ENCODE data around the gene LCE2C. TPM values are rescaled to one million over a fixed set of nuclear protein-coding genes. Genes with fewer than 3 reads are reported as not detected.

Gene LCE2C
- polyA plus RNA-seq, 1 donor from 2014 or later = not detected

DNA sequence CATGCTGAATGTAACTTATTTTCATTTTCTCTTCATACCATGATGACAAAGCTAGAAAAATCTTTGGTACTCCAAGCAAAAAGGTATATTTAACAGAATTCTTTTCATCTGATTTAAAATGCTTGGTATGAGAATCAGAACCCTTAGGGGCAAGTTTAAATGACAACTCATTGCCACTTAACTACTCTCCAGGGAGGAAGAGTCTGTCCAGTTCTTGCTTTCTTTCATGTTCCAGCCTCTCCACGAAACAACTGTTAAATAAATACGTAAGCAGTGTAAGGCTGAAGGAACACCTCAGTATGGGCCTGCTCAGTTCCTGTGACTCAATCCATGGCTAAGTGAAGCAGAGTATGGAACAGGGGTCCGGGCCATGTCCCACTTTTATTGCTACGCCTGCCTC lies 24.7 kb downstream of the LCE2C start:
- no peaks in the 10 kb centered on the region for H3K79me2 ChIP-seq (replicated peaks; ENCODE audit: insufficient read depth, low read length)
- H3K4me2 ChIP-seq (ENCODE audit: low read length) = no peak overlapping the region
- H3K9me2 ChIP-seq (ENCODE audit: insufficient read depth, low read length) = no peaks in the 10 kb centered on the region
- no peaks in the 10 kb centered on the region for H3K36me3 ChIP-seq (ENCODE audit: insufficient read depth, low read length)
- no peaks in the 10 kb centered on the region for H3K27me3 ChIP-seq (ENCODE audit: insufficient read depth, low read depth, low read length)
- no peak overlapping the region for H3K4me3 ChIP-seq (ENCODE audit: low read length)
- H3K9ac ChIP-seq (ENCODE audit: low read length) = no peak overlapping the region
- H2AFZ ChIP-seq (ENCODE audit: low read depth, low read length) = no peak overlapping the region
- TF ChIP-seq TAF1 (IDR thresholded peaks at IDR 0.05; ENCODE audit: low read depth) (no peak), EP300 (conservative IDR thresholded peaks at IDR 0.05; ENCODE audit: poor library complexity, severe bottlenecking) (no peak)
- TF ChIP-seq, protein P1, sequence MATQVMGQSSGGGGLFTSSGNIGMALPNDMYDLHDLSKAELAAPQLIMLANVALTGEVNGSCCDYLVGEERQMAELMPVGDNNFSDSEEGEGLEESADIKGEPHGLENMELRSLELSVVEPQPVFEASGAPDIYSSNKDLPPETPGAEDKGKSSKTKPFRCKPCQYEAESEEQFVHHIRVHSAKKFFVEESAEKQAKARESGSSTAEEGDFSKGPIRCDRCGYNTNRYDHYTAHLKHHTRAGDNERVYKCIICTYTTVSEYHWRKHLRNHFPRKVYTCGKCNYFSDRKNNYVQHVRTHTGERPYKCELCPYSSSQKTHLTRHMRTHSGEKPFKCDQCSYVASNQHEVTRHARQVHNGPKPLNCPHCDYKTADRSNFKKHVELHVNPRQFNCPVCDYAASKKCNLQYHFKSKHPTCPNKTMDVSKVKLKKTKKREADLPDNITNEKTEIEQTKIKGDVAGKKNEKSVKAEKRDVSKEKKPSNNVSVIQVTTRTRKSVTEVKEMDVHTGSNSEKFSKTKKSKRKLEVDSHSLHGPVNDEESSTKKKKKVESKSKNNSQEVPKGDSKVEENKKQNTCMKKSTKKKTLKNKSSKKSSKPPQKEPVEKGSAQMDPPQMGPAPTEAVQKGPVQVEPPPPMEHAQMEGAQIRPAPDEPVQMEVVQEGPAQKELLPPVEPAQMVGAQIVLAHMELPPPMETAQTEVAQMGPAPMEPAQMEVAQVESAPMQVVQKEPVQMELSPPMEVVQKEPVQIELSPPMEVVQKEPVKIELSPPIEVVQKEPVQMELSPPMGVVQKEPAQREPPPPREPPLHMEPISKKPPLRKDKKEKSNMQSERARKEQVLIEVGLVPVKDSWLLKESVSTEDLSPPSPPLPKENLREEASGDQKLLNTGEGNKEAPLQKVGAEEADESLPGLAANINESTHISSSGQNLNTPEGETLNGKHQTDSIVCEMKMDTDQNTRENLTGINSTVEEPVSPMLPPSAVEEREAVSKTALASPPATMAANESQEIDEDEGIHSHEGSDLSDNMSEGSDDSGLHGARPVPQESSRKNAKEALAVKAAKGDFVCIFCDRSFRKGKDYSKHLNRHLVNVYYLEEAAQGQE (IDR thresholded peaks at IDR 0.05; ENCODE audit: borderline replicate concordance) = no peak
- TF ChIP-seq, protein P2, sequence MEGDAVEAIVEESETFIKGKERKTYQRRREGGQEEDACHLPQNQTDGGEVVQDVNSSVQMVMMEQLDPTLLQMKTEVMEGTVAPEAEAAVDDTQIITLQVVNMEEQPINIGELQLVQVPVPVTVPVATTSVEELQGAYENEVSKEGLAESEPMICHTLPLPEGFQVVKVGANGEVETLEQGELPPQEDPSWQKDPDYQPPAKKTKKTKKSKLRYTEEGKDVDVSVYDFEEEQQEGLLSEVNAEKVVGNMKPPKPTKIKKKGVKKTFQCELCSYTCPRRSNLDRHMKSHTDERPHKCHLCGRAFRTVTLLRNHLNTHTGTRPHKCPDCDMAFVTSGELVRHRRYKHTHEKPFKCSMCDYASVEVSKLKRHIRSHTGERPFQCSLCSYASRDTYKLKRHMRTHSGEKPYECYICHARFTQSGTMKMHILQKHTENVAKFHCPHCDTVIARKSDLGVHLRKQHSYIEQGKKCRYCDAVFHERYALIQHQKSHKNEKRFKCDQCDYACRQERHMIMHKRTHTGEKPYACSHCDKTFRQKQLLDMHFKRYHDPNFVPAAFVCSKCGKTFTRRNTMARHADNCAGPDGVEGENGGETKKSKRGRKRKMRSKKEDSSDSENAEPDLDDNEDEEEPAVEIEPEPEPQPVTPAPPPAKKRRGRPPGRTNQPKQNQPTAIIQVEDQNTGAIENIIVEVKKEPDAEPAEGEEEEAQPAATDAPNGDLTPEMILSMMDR (IDR thresholded peaks at IDR 0.05; ENCODE audit: poor library complexity, severe bottlenecking) = no peak
- H3K27ac ChIP-seq (ENCODE audit: low read length) = no peak overlapping the region
- H4K20me1 ChIP-seq (ENCODE audit: insufficient read depth) = no peaks in the 10 kb centered on the region
- H3K9me3 ChIP-seq (ENCODE audit: low read length) = peaks cover 5% of the 10 kb centered on the region
- no peaks in the 10 kb centered on the region for H3F3A ChIP-seq (ENCODE audit: insufficient read depth, low read length, poor library complexity, severe bottlenecking)

DNA sequence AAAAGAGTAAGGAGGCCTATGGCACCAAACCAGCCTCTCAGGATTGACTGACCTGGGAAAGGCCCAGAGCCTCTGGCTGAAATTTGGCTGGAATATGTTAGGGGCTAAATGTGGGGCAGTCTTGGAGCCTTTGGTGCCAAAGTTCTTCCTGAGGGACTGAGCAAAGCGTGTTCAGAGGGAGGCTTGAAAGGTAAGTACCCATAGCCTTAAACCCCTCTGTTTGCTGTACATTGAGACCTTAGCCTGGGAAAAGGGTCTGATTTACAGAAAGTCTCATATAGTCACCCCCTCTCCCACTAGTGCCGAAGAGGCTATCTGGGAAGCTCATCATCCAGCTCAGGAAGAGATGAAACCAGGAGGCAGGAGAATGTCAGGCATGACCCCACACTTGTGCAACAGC lies 32.8 kb downstream of the LCE2C start, which contains the start of gene LCE4A:
TSS of gene LCE4A (plus strand) at position 301 of the 400 bp plus-strand sequence. CDS start 916 bp downstream, outside the sequence.
- H3K9me2 ChIP-seq (ENCODE audit: insufficient read depth, low read length) = no peaks in the 10 kb centered on the region
- H3K27me3 ChIP-seq (ENCODE audit: insufficient read depth, low read depth, low read length) = no peaks in the 10 kb centered on the region
- H3F3A ChIP-seq (ENCODE audit: insufficient read depth, low read length, poor library complexity, severe bottlenecking) = no peaks in the 10 kb centered on the region
- no peak within 1 kb of the TSS for H3K27ac ChIP-seq (ENCODE audit: low read length)
- H3K4me3 ChIP-seq (ENCODE audit: low read length) = no peak within 1 kb of the TSS
- H3K9ac ChIP-seq (ENCODE audit: low read length) = no peak within 1 kb of the TSS
- no peaks in the 10 kb centered on the region for H3K79me2 ChIP-seq (replicated peaks; ENCODE audit: insufficient read depth, low read length)
- no peaks in the 10 kb centered on the region for H3K36me3 ChIP-seq (ENCODE audit: insufficient read depth, low read length)
- no peak within 1 kb of the TSS for H3K4me2 ChIP-seq (ENCODE audit: low read length)
- no peak within 1 kb of the TSS for H2AFZ ChIP-seq (ENCODE audit: low read depth, low read length)
- no peaks in the 10 kb centered on the region for H3K9me3 ChIP-seq (ENCODE audit: low read length)
- TF ChIP-seq EZH2 (IDR thresholded peaks at IDR 0.05; ENCODE audit: borderline replicate concordance, insufficient read depth, low read length, poor library complexity, severe bottlenecking) (no peak), TAF1 (IDR thresholded peaks at IDR 0.05; ENCODE audit: low read depth) (no peak), POLR2AphosphoS5 (IDR thresholded peaks at IDR 0.05) (no peak), SMC3 (conservative IDR thresholded peaks at IDR 0.05; ENCODE audit: poor library complexity) (no peak), MXI1 (conservative IDR thresholded peaks at IDR 0.05; ENCODE audit: poor library complexity, severe bottlenecking) (no peak), RAD21 (conservative IDR thresholded peaks at IDR 0.05) (no peak), EP300 (conservative IDR thresholded peaks at IDR 0.05; ENCODE audit: poor library complexity, severe bottlenecking) (no peak)
- TF ChIP-seq, protein P1 (IDR thresholded peaks at IDR 0.05; ENCODE audit: borderline replicate concordance) = no peak
- TF ChIP-seq, protein P2 (IDR thresholded peaks at IDR 0.05; ENCODE audit: poor library complexity, severe bottlenecking) = no peak
- H4K20me1 ChIP-seq (ENCODE audit: insufficient read depth) = no peaks in the 10 kb centered on the region
